Naive B cell (primary cell): ENCODE results near the gene CDYL. TPM values are rescaled to one million over a fixed set of nuclear protein-coding genes. Genes with fewer than 3 reads are reported as not detected.
A peak's percentile ranks its signal among the peaks of the same experiment; 100 is the strongest.

Experiments
- ATAC-seq, 2 donors: fragments of 150-1000 bp; cut with Tn5 transposase; 2 replicates each; pipeline ENCODE4 v1.10.0; 2021; ENCODE audit warnings: low read depth in 2 of 2, mild to moderate bottlenecking in 2 of 2, moderate library complexity in 2 of 2
- DNase-seq: peaks from one replicate; pipeline ENCODE4 v3.0.0; 2022
- H3K27ac Mint-ChIP-seq, 6 donors: one replicate each; pipeline ENCODE4 v1.8.0; 2020 to 2022; ENCODE audit warnings: mild to moderate bottlenecking in 6 of 6, mixed read lengths in 6 of 6, moderate library complexity in 5 of 6, inconsistent platforms in 2 of 6
- H3K27me3 Mint-ChIP-seq, 3 donors: one replicate each; pipeline ENCODE4 v1.8.0; 2021 to 2022; ENCODE audit warnings: mixed read lengths in 3 of 3, mild to moderate bottlenecking in 1 of 3
- H3K36me3 Mint-ChIP-seq, 2 donors: one replicate each; pipeline ENCODE4 v1.8.0; 2020 to 2022; ENCODE audit warnings: mixed read lengths in 2 of 2, inconsistent platforms in 1 of 2, mild to moderate bottlenecking in 1 of 2
- H3K4me1 Mint-ChIP-seq, 3 donors: one replicate each; pipeline ENCODE4 v1.8.0; 2020 to 2022; ENCODE audit warnings: mixed read lengths in 3 of 3, inconsistent platforms in 1 of 3, mild to moderate bottlenecking in 1 of 3, moderate library complexity in 1 of 3
- H3K4me3 Mint-ChIP-seq, 8 donors: one replicate each; pipeline ENCODE4 v1.8.0; 2020 to 2022; ENCODE audit warnings: mild to moderate bottlenecking in 8 of 8, mixed read lengths in 8 of 8, moderate library complexity in 8 of 8, inconsistent platforms in 2 of 8
- H3K9me3 Mint-ChIP-seq, 7 donors: one replicate each; pipeline ENCODE4 v1.8.0; 2020 to 2022; ENCODE audit warnings: mixed read lengths in 7 of 7, mild to moderate bottlenecking in 5 of 7, inconsistent platforms in 2 of 7, moderate library complexity in 1 of 7
- polyA plus RNA-seq, 6 donors: library from polyadenylated mRNA; unstranded; fragments of 300-500 nt; fragmentation: Illumina TruSeq; gene quantifications; one replicate each; pipeline ENCODE4 v1.2.3, GENCODE V29; 2021; ENCODE audit warnings: low read depth in 6 of 6

The CDYL gene
- polyA plus RNA-seq, 6 donors from 2014 or later: 5.5 to 9.8 (median 7.8) TPM

DNA sequence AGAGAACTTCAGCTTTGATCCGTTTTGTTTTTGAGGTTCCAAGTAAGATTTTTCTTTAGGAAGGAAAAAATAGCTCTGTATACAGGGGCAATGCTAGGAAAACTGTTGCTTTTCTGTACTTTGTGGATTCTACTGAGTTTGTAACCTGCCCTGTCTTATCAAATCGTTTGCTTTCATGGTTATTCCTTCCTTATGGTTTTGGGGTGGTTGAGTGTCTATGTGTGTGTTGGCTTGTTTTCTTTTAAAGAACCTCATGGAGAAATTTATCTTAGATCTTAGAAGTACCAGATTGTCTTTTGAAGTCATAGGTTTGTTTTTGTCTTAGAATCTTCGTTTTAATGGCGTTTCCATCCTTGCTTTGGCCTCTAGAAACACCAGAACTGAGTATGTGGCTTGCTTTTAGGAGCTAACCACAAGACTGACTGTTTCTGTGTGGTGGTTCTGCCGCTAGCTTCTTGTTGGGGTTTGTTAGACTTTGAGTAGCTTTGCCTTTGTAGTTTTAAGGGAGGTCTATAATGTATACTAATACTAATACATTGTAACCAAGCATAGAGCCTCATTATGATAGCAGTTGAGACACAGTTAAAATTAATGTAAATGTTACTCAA lies 140.9 kb downstream of the CDYL start:
- no peaks in the 10 kb centered on the region for H3K9me3 Mint-ChIP-seq
- ATAC-seq: no peak
- H3K4me1 Mint-ChIP-seq: peaks cover 20 to 62% (median 34%) of the 10 kb centered on the region in 3 donors
- H3K27ac Mint-ChIP-seq: peak overlapping the region in 4 of 6 donors; percentile 9 to 85 (median 68)
- peaks cover 0 to 4% of the 10 kb centered on the region in 2 donors for H3K36me3 Mint-ChIP-seq
- DNase-seq: no peak
- no peak overlapping the region for H3K4me3 Mint-ChIP-seq
- no peaks in the 10 kb centered on the region for H3K27me3 Mint-ChIP-seq

DNA sequence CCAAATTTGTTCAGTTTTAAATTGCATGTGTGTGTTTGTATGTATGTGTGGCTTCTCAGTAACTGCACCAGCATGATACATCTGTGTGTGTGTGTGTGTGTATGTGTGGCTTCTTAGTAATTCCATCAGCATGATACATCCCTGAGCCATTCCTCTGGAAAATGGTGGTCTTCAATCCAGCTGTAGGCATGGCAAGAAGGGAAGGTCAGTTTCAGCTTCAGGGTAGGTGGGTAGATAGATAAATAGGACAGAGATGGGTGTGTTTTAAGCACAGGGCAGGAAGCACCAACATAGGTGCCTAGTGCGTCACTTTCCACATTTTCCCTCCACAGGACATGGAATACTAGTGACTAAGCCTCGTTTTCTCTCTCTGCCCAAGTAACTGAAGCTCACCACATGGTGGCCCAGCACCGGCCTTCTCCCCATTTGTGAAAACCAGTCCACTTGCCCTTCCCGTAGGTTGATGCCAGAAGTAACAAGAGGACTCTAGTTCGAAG lies 144.8 kb downstream of the CDYL start:
- Mint-ChIP-seq H3K27me3 (no peaks in the 10 kb centered on the region), H3K27ac (peak overlapping the region in 2 of 6 donors; percentile 15 to 82), H3K36me3 (peaks cover 0 to 4% of the 10 kb centered on the region in 2 donors), H3K4me3 (no peak overlapping the region), H3K9me3 (no peaks in the 10 kb centered on the region), H3K4me1 (peaks cover 28 to 47% (median 42%) of the 10 kb centered on the region in 3 donors)
- no peak for DNase-seq
- ATAC-seq: no peak

DNA sequence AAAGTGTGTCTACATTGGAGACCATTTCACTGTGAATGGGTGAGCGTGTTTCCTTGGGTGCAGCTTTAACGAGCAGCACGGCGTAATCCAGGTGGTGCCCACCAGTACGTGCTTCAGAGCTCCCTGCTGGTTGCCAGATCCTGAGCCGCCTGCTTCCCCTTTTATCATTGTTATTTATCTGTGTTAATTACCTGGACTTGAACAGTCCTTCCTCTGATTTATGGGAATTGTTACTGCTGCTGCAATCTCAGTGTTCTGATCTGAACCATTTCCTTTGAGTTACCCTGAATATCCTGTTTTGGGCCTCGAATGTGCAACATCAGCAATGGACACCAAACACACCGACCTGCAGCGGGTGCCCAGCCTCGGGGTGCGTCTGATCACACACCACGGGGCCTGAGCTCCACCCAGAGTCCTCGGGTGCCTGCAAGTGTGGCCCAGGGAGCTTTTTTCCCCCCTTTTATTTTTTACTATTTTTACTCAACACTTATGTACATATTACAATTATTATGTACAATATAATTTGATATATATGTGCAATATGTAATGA lies 146.4 kb downstream of the CDYL start:
- peaks cover 0 to 4% of the 10 kb centered on the region in 2 donors for H3K36me3 Mint-ChIP-seq
- H3K27me3 Mint-ChIP-seq: no peaks in the 10 kb centered on the region
- DNase-seq (no peak), ATAC-seq (no peak)
- H3K9me3 Mint-ChIP-seq: no peaks in the 10 kb centered on the region
- peaks cover 28 to 33% (median 31%) of the 10 kb centered on the region in 3 donors for H3K4me1 Mint-ChIP-seq
- H3K27ac Mint-ChIP-seq: no peak overlapping the region
- H3K4me3 Mint-ChIP-seq: no peak overlapping the region

DNA sequence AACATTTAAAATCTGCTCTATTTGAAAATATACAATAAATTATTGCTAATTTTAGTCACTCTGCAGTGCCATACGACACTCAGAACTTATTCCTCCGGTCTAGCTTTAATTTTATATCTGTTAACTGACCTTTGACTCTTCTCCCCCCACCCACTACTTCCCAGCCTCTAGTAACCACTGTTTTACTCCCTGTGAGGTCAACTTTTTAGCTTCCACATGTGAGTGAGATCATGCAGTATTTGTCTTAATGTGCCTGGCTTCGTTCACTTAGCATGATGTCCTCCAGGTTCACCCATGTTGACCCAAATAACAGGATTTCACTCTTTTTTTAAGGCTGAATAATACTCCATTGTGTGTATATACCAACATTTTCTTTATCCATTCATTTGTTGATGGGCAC lies 146.9 kb downstream of the CDYL start:
- Mint-ChIP-seq H3K27ac (peak overlapping the region in 1 of 6 donors; percentile 40), H3K9me3 (no peaks in the 10 kb centered on the region), H3K27me3 (no peaks in the 10 kb centered on the region), H3K4me1 (peaks cover 33 to 35% (median 33%) of the 10 kb centered on the region in 3 donors), H3K36me3 (peaks cover 0 to 4% of the 10 kb centered on the region in 2 donors), H3K4me3 (peak overlapping the region in 1 of 8 donors; percentile 29)
- DNase-seq (no peak), ATAC-seq (no peak)

DNA sequence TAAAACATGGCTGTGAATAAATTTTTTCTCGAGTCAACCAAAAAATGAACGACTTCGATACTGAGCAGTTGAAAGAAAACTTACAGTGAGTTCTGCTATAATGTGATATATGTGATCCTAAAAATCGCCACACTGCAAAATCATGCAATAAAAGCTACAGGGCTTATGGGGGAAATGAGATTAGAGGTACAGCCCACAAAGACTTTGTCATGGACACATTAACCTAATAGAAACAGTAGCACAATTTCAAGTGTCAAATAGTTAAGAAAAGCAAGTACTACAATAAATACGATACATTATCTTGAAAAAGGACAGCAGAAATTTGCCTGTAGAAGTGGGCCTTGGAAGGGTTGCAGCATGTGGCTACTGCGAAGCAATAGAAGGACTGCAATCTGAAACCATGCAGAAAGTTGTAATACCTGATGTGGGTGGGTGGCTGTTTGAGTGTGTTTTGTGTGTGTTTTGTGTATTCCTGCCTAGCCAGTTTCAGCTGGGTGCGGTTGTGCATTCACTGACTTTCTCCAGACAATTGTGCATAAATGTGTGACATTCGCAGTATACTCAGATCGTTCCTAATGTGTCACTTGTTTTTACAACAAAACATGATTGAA lies 148.6 kb downstream of the CDYL start:
- no peaks in the 10 kb centered on the region for H3K9me3 Mint-ChIP-seq
- H3K4me1 Mint-ChIP-seq: peaks cover 35 to 41% (median 38%) of the 10 kb centered on the region in 3 donors
- no peak overlapping the region for H3K27ac Mint-ChIP-seq
- H3K27me3 Mint-ChIP-seq: no peaks in the 10 kb centered on the region
- no peak for ATAC-seq
- H3K36me3 Mint-ChIP-seq: peaks cover 0 to 4% of the 10 kb centered on the region in 2 donors
- no peak overlapping the region for H3K4me3 Mint-ChIP-seq
- DNase-seq: no peak

DNA sequence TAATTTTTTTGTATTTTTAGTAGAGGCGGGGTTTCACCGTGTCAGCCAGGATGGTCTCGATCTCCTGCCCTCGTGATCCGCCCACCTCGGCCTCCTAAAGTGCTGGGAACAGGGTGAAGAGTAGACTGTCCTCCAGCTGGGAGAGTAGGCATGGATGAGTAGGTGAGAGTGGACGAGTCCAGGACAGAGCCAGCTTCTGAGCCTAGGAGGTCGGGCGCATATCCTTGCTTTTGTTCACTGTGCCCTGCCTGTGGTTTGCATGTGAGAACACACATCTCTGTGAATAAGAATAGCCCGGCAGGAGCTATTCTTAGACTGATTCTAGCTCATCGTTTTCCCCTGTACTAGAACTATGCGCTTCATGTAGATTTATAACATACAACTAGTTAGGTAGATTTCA lies 149.4 kb downstream of the CDYL start:
- Mint-ChIP-seq H3K27ac (no peak overlapping the region), H3K27me3 (no peaks in the 10 kb centered on the region), H3K9me3 (no peaks in the 10 kb centered on the region), H3K36me3 (peaks cover 0 to 4% of the 10 kb centered on the region in 2 donors), H3K4me3 (no peak overlapping the region), H3K4me1 (peaks cover 38 to 42% (median 39%) of the 10 kb centered on the region in 3 donors)
- ATAC-seq (no peak), DNase-seq (no peak)

DNA sequence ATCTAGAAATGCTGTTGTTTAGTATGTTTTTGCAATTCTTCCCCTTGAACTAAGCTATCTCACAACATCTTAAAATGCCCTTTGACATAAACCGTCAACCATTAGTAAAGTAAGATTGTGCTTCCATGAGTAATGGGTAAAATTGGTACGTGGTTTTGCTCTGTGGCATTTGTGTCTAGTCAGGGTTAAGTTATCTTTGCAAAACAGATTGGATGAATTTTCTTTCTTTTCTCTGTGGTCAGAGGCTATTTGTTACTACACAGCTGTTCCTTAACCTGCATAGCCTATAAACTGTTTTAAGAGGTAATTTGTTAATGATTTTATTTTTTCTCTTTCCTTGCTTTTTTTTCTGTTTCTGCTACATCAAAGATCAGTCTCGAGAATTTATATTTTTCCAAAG lies 152.2 kb downstream of the CDYL start:
- H3K27me3 Mint-ChIP-seq: no peaks in the 10 kb centered on the region
- no peak overlapping the region for H3K4me3 Mint-ChIP-seq
- ATAC-seq: no peak
- H3K4me1 Mint-ChIP-seq: peaks cover 44 to 52% (median 50%) of the 10 kb centered on the region in 3 donors
- H3K36me3 Mint-ChIP-seq: peaks cover 0 to 8% of the 10 kb centered on the region in 2 donors
- H3K9me3 Mint-ChIP-seq: no peaks in the 10 kb centered on the region
- DNase-seq: no peak
- no peak overlapping the region for H3K27ac Mint-ChIP-seq

DNA sequence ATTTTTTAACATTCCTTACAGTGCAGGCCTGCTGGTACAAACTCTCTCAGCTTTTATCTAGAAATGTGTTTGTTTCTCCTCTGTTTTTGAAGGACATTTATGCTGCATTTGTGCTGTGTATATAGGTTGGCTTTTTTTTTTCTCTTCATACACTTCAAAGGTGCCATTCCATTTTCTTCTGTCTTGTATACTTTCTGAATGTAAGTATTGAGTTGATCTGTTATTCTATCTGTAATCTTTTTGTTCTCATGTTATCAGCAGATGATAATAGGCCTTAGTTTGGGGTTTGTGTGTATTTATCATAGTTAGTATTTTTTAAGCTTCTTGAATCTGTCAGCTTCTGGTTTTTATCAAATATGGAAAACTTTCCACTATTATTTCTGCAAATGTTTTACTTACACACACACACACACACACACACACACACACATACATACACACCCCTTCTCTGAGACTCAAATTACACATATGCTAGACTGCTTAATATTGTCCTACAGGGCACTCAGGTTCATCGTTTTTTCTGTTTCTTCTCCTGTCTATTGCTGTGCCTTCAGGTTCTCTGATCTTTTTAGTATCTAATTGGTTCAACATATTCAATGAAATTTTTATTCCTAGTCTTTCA lies 153.0 kb downstream of the CDYL start:
- Mint-ChIP-seq H3K27ac (peak overlapping the region in 1 of 6 donors; percentile 24), H3K4me3 (no peak overlapping the region)
- ATAC-seq: no peak

DNA sequence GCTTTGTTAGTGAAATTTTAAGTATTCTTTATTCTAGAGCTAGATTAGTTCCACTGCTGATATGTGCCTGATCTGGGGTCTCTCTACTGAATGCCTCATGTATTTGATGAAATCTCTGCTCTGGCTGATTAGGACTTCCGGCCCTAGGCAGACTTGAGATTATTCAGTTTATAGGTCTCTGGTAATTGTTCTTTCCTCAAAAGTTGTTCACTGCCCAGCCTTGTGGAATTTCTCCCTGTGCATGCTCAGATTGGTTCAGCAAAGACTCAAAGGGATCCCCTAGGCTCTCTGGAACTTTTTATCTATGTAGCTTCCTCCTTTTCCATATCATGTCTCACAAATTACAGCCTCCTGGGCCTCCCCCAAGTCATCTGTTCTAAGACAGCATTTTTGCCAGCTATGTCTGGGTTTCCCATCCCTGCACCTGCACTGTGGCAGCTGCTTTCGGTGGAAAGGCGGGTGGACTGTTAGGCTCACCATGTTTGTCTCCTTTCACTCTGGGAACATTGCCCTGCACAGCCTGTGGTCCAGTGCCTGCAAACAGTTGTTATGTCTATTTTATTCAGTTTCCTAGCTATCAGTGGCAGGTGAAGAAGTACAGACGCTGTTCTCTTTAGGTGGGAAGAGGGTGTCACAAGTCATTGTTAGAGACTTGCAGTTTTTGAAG lies 154.0 kb downstream of the CDYL start:
- Mint-ChIP-seq H3K4me1 (peaks cover 40 to 52% (median 41%) of the 10 kb centered on the region in 3 donors), H3K36me3 (peaks cover 0 to 8% of the 10 kb centered on the region in 2 donors), H3K27ac (peak overlapping the region in 1 of 6 donors; percentile 76), H3K4me3 (no peak overlapping the region), H3K9me3 (no peaks in the 10 kb centered on the region), H3K27me3 (no peaks in the 10 kb centered on the region)
- DNase-seq (no peak), ATAC-seq (no peak)

More for the DNA sequence above, 153.0 kb downstream of the CDYL start:
- Mint-ChIP-seq H3K27me3 (no peaks in the 10 kb centered on the region), H3K36me3 (peaks cover 0 to 8% of the 10 kb centered on the region in 2 donors), H3K4me1 (peaks cover 46 to 53% (median 50%) of the 10 kb centered on the region in 3 donors), H3K9me3 (no peaks in the 10 kb centered on the region)
- no peak for DNase-seq

DNA sequence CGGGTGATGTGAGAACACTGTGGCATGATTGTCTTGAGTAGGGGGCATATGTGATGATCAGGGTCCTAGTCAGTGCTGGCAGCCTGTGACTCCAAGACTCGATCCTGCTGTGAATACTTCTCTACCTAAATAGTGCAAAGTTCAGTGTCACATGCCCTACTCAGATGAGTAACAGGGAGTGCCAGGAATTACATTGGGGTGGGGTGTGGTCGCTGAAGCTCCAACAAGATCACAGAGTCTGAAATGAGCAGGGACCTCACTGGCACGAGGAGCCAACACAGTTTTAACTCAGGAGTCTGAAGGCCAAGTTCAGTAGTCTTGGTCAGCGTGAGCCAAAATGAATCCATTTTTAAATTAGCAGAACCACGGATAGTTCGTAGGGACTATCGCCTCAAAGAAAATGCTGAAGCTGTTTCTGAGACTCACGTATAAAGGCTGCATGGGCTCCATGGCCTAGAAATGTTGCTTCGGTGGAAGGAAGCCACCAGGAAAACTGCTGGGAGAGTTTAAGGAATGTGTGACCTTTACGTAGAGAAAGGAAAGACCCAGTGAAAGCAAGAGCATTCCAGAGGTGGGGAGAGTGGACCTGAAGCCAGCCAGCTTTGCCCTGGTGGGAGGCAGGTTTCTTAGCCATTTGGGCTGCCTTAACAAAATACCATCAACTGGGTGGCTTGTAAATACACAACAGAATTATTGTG lies 155.5 kb downstream of the CDYL start:
- ATAC-seq (no peak), DNase-seq (no peak)
- Mint-ChIP-seq H3K4me1 (peaks cover 37 to 56% (median 46%) of the 10 kb centered on the region in 3 donors), H3K27me3 (no peaks in the 10 kb centered on the region), H3K4me3 (peak overlapping the region in 1 of 8 donors; percentile 51), H3K9me3 (no peaks in the 10 kb centered on the region), H3K27ac (peak overlapping the region in 4 of 6 donors; percentile 23 to 66 (median 59)), H3K36me3 (peaks cover 0 to 8% of the 10 kb centered on the region in 2 donors)

DNA sequence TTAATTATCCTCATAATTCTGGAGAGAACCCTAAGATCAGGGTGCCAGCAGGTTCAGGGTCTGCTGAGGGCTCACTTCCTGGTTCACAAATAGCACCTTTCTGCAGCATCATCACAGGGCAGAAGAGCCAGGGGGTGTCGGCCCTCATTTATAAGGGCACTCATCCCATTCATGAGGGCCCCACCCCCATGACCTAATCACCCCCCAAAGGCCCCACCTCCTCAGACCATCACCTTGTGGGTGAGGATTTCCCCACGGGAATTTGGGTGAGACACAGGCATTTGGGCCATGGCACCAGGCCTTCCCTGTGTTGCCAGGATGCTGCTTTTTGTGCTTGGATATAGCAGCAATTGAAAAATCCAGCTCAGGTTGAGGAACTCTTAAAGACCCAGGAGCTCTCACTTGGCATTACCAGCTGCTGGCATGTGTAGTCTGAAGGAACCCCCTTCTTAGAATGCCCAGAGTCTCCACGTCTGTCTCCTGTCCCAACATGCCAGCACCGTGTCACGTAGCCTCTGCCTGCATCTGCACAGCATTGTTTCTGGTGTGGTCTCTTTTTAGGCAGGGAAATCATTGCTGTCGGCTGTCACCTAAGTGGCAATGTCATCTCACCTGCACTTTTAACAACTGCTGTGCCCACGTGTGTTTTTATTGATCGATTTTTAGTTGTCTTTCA lies 156.2 kb downstream of the CDYL start:
- Mint-ChIP-seq H3K4me3 (no peak overlapping the region), H3K36me3 (peaks cover 0 to 8% of the 10 kb centered on the region in 2 donors), H3K27ac (peak overlapping the region in 3 of 6 donors; percentile 61 to 89 (median 77)), H3K9me3 (no peaks in the 10 kb centered on the region), H3K4me1 (peaks cover 37 to 53% (median 46%) of the 10 kb centered on the region in 3 donors), H3K27me3 (no peaks in the 10 kb centered on the region)
- ATAC-seq (no peak), DNase-seq (no peak)

DNA sequence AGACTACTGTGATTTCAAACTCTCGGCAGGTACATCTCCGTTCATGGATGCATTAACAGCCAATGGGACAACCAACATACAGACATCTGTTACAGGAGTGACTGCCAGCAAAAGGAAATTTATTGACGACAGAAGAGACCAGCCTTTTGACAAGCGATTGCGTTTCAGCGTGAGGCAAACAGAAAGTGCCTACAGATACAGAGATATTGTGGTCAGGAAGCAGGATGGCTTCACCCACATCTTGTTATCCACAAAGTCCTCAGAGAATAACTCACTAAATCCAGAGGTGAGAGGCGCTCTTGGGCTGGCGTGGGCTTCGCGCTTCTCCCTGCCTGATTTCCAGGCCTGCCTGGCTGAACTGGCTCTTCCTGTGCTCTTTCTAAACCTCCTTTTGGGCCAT lies 159.3 kb downstream of the CDYL start:
- Mint-ChIP-seq H3K4me3 (no peak overlapping the region), H3K4me1 (peaks cover 24 to 36% (median 26%) of the 10 kb centered on the region in 3 donors), H3K36me3 (peaks cover 11 to 14% of the 10 kb centered on the region in 2 donors), H3K9me3 (no peaks in the 10 kb centered on the region), H3K27ac (peak overlapping the region in 4 of 6 donors; percentile 33 to 92 (median 84)), H3K27me3 (no peaks in the 10 kb centered on the region)
- ATAC-seq (no peak), DNase-seq (no peak)
